ENCODE data around the gene FLVCR1. TPM values are rescaled to one million over a fixed set of nuclear protein-coding genes. Genes with fewer than 3 reads are reported as not detected.

FLVCR1 gene
- total RNA-seq, 6 donors from 2014 or later, result 5.2 to 9.4 (median 8.3) TPM

- H3K4me3 ChIP-seq, result no peak within 1 kb of the TSS
- TF ChIP-seq, protein P1, sequence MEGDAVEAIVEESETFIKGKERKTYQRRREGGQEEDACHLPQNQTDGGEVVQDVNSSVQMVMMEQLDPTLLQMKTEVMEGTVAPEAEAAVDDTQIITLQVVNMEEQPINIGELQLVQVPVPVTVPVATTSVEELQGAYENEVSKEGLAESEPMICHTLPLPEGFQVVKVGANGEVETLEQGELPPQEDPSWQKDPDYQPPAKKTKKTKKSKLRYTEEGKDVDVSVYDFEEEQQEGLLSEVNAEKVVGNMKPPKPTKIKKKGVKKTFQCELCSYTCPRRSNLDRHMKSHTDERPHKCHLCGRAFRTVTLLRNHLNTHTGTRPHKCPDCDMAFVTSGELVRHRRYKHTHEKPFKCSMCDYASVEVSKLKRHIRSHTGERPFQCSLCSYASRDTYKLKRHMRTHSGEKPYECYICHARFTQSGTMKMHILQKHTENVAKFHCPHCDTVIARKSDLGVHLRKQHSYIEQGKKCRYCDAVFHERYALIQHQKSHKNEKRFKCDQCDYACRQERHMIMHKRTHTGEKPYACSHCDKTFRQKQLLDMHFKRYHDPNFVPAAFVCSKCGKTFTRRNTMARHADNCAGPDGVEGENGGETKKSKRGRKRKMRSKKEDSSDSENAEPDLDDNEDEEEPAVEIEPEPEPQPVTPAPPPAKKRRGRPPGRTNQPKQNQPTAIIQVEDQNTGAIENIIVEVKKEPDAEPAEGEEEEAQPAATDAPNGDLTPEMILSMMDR (IDR thresholded peaks at IDR 0.05), result no peak
- TF ChIP-seq POLR2A (IDR thresholded peaks at IDR 0.05) (no peak), POLR2AphosphoS5 (IDR thresholded peaks at IDR 0.05) (no peak), EP300 (IDR thresholded peaks at IDR 0.05) (no peak)
- peaks cover 0 to 5% (median 0%) of the 10 kb centered on the region in 4 donors for H3K9me3 ChIP-seq
- H3K36me3 ChIP-seq, result no peaks in the 10 kb centered on the region
- ATAC-seq (ENCODE audit: low FRiP score in 2 of 2) (no peak), DNase-seq (no peak)
- no peak within 1 kb of the TSS for H3K27ac ChIP-seq
- H3K4me1 ChIP-seq, result no peaks in the 10 kb centered on the region
- 93 to 98% methylated on average over 4 of the region's 4 CpGs for WGBS, 2 donors
- no peaks in the 10 kb centered on the region for H3K27me3 ChIP-seq
Measured at GRCh38 chr1:212847549-212847948, 10.5 kb upstream of the FLVCR1 start, which contains the start of gene SPATA45. TSS of gene SPATA45 (minus strand) at chr1:212847649. CDS start at chr1:212836149, 11,500 bp downstream.

GRCh38 chr1:212852105-212852688 lies 5.9 kb upstream of the FLVCR1 start:
- Histone ChIP-seq H3K36me3 (no peaks in the 10 kb centered on the region), H3K27ac (no peak overlapping the region), H3K4me1 (peaks cover 0 to 5% (median 3%) of the 10 kb centered on the region in 4 donors), H3K27me3 (no peaks in the 10 kb centered on the region), H3K9me3 (no peaks in the 10 kb centered on the region), H3K4me3 (no peak overlapping the region)
- 90 to 96% methylated on average over 5 of the region's 5 CpGs for WGBS, 2 donors
- TF ChIP-seq EP300 (IDR thresholded peaks at IDR 0.05), result no peak
- no peak for TF ChIP-seq POLR2AphosphoS5 (IDR thresholded peaks at IDR 0.05)
- no peak for TF ChIP-seq POLR2A (IDR thresholded peaks at IDR 0.05)
- TF ChIP-seq, protein P1 (IDR thresholded peaks at IDR 0.05), result no peak
- ATAC-seq (ENCODE audit: low FRiP score in 2 of 2) (no peak), DNase-seq (no peak)

GRCh38 chr1:212853658-212854057 lies 4.4 kb upstream of the FLVCR1 start:
- DNase-seq (no peak), ATAC-seq (ENCODE audit: low FRiP score in 2 of 2) (no peak)
- no peak overlapping the region for H3K27ac ChIP-seq
- WGBS, 2 donors, result 94 to 98% methylated on average over 5 of the region's 5 CpGs
- H3K27me3 ChIP-seq, result no peaks in the 10 kb centered on the region
- H3K4me3 ChIP-seq, result no peak overlapping the region
- H3K4me1 ChIP-seq, result peaks cover 0 to 8% (median 6%) of the 10 kb centered on the region in 4 donors
- TF ChIP-seq, protein P1 (IDR thresholded peaks at IDR 0.05), result no peak
- no peak for TF ChIP-seq POLR2A (IDR thresholded peaks at IDR 0.05)
- no peak for TF ChIP-seq POLR2AphosphoS5 (IDR thresholded peaks at IDR 0.05)
- no peak for TF ChIP-seq EP300 (IDR thresholded peaks at IDR 0.05)
- H3K9me3 ChIP-seq, result no peaks in the 10 kb centered on the region
- no peaks in the 10 kb centered on the region for H3K36me3 ChIP-seq

DNA sequence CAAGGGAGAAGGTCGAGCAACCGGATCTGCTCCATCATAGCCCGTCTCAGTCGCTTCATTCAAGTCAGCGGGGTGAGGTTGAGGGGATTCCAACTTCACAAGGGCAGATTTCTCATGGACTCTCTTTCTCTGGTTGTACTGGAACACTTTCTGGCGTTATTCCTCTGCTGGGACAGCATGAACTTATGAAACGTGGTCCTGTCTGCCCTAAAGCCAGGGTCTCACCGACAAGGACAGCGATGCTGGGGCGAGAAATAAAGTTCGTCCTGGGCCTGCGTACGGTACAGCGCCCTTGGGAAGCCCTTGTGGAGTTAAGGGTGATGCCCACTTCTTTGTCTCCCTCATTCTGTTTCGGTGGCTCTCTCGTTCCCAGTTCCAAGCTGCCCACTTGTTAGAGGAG lies 1.3 kb upstream of the FLVCR1 start:
- Histone ChIP-seq H3K4me3 (no peak overlapping the region), H3K9me3 (no peaks in the 10 kb centered on the region), H3K27ac (no peak overlapping the region), H3K27me3 (no peaks in the 10 kb centered on the region), H3K36me3 (no peaks in the 10 kb centered on the region), H3K4me1 (peaks cover 13 to 33% (median 24%) of the 10 kb centered on the region in 4 donors)
- 94 to 96% methylated on average over 16 of the region's 16 CpGs for WGBS, 2 donors
- ATAC-seq (ENCODE audit: low FRiP score in 2 of 2) (no peak), DNase-seq (no peak)
- TF ChIP-seq POLR2AphosphoS5 (IDR thresholded peaks at IDR 0.05) (no peak), EP300 (IDR thresholded peaks at IDR 0.05) (no peak), POLR2A (IDR thresholded peaks at IDR 0.05) (no peak)
- TF ChIP-seq, protein P1 (IDR thresholded peaks at IDR 0.05), result no peak

Data from upper lobe of left lung (tissue), 6 donors.